ENCODE results near the gene DUSP12. TPM values are rescaled to one million over a fixed set of nuclear protein-coding genes. Genes with fewer than 3 reads are reported as not detected.
"Not testable (repeated sequence)": the region's sequence is repeated elsewhere in the genome, so short reads cannot be mapped to it uniquely, and the experiment has no call there.

The DUSP12 gene
- total RNA-seq, 1 donor from 2014 or later = 61.9 TPM

DNA sequence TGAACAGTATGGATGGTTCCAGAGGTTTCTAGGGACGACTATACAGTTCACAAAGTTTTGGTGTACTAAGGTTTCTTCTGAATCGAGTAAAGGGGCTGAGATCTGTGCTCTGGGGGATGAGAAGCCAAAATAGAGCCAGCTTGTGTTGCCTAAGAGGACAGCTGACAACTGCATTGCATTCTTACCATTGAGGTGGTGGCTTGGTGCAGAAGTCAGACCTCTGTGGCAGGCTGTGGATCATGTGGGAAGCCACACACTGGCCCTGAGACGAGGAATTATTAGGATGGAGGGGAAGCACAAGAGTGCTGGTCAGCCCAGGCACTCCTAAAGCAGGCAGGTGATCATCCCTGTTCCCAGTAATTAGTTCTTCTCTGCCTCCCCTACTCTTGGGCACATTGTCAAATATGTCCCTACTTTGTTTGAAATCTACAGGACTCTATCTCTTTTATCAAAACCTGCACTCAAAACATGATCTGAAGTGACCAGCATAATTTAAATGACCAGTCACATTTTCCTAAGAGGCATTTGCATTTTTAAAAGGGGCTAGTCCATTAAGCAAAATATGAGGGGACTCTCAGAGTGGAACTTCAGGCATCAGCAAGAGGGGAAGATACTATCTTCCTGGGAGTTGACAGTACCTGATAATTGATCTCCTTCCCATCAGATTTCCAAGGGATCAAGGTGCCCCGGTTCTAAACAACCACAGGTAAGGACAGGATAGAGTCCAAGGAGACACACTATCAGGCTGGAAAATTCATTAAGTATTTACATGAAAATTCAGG lies 28.4 kb upstream of the DUSP12 start, which contains the start of gene FCRLB:
Gene FCRLB, plus strand, starts transcription at position 589 of the 782 bp plus-strand sequence. CDS start 1,129 bp downstream, outside the sequence.
- FAIRE-seq (no peak), DNase-seq (ENCODE audit: low read depth) (no peak)
- TF ChIP-seq, protein P1, sequence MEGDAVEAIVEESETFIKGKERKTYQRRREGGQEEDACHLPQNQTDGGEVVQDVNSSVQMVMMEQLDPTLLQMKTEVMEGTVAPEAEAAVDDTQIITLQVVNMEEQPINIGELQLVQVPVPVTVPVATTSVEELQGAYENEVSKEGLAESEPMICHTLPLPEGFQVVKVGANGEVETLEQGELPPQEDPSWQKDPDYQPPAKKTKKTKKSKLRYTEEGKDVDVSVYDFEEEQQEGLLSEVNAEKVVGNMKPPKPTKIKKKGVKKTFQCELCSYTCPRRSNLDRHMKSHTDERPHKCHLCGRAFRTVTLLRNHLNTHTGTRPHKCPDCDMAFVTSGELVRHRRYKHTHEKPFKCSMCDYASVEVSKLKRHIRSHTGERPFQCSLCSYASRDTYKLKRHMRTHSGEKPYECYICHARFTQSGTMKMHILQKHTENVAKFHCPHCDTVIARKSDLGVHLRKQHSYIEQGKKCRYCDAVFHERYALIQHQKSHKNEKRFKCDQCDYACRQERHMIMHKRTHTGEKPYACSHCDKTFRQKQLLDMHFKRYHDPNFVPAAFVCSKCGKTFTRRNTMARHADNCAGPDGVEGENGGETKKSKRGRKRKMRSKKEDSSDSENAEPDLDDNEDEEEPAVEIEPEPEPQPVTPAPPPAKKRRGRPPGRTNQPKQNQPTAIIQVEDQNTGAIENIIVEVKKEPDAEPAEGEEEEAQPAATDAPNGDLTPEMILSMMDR (IDR thresholded peaks at IDR 0.05; ENCODE audit: insufficient read depth, low read length, severe bottlenecking) = no peak
- no peaks in the 10 kb centered on the region for H3K27me3 ChIP-seq (ENCODE audit: control insufficient read depth, insufficient read depth, low read length)
- no peaks in the 10 kb centered on the region for H3K36me3 ChIP-seq (ENCODE audit: control insufficient read depth, insufficient read depth, low read length)
- no peak within 1 kb of the TSS for H3K4me3 ChIP-seq (ENCODE audit: low read depth, low read length)

- FAIRE-seq = no peak
- no peak overlapping the region for H3K4me3 ChIP-seq (ENCODE audit: low read depth, low read length)
- TF ChIP-seq, protein P1 (IDR thresholded peaks at IDR 0.05; ENCODE audit: insufficient read depth, low read length, severe bottlenecking) = no peak
- peak; percentile 65 for DNase-seq (ENCODE audit: low read depth)
- H3K27me3 ChIP-seq (ENCODE audit: control insufficient read depth, insufficient read depth, low read length) = no peaks in the 10 kb centered on the region
- no peaks in the 10 kb centered on the region for H3K36me3 ChIP-seq (ENCODE audit: control insufficient read depth, insufficient read depth, low read length)
Measured at GRCh38 chr1:161721738-161722343, 27.7 kb upstream of the DUSP12 start.

- Histone ChIP-seq H3K36me3 (ENCODE audit: control insufficient read depth, insufficient read depth, low read length) (no peaks in the 10 kb centered on the region), H3K4me3 (ENCODE audit: low read depth, low read length) (no peak overlapping the region), H3K27me3 (ENCODE audit: control insufficient read depth, insufficient read depth, low read length) (no peaks in the 10 kb centered on the region)
- TF ChIP-seq, protein P1 (IDR thresholded peaks at IDR 0.05; ENCODE audit: insufficient read depth, low read length, severe bottlenecking) = no peak
- DNase-seq (ENCODE audit: low read depth) (no peak), FAIRE-seq (no peak)
Measured at GRCh38 chr1:161722406-161722805, 27.2 kb upstream of the DUSP12 start.

DNA sequence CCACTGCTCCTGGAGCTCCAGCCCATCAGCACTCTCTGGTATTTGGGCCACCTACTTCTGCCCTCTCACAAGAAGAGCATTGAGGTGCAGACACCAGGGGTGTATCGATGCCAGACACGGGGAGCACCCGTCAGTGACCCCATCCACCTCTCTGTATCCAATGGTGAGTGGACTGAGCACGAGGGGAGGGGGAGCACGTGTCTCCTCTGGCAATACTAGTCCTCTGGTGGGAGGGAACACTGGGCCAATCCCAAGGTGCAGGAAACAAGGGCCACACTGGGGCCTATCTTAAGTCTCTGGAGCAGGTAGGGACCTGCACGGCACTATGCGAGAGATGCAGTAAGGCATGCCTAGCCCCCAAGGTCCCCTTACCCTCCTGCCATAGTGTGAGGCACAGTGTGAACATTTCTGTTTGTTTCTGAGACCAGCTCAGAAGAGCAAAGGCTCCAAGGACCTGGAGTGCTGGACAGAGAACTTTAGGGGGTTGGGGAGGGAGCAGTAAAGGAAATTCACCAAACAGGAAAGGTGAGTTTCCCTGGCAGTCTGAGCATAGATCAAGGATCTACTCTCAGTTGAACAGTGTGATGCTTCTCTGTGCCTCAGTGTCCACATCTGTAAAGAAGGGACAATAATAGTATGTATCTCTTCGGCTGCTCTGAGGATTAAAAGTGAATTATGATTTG lies 26.0 kb upstream of the DUSP12 start:
- TF ChIP-seq, protein P1 (IDR thresholded peaks at IDR 0.05; ENCODE audit: insufficient read depth, low read length, severe bottlenecking) = no peak
- FAIRE-seq (no peak), DNase-seq (ENCODE audit: low read depth) (peak; percentile 62)
- Histone ChIP-seq H3K4me3 (ENCODE audit: low read depth, low read length) (no peak overlapping the region), H3K36me3 (ENCODE audit: control insufficient read depth, insufficient read depth, low read length) (no peaks in the 10 kb centered on the region), H3K27me3 (ENCODE audit: control insufficient read depth, insufficient read depth, low read length) (no peaks in the 10 kb centered on the region)

DNA sequence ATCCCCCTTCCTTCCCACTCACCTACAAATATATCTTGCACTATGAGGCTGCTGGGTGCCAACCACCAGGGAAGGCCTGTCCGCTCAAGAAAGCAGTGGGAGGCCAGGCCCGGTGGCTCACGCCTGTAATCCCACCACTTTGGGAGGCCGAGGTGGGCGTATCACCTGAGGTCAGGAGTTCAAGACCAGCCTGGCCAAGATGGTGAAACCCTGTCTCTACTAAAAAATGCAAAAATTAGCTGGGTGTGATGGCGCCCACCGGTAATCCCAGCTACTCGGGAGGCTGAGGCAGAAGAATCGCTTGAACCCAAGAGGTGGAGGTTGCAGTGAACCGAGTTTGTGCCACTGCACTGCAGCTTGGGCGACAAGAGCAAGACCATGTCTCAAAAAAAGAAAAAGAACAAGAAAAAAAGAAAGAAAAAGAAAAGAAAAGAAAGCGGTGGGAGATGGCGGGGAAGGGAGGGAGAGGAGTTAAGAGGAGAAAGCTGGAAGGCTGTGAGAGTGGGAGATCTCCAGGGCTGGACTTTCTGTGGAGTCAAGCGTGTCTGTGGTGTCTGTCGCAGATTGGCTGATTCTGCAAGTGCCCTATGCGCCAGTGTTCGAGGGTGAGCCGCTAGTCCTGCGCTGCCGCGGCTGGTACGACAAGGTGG lies 24.2 kb upstream of the DUSP12 start:
- H3K27me3 ChIP-seq (ENCODE audit: control insufficient read depth, insufficient read depth, low read length); DNase-seq (ENCODE audit: low read depth); FAIRE-seq; H3K36me3 ChIP-seq (ENCODE audit: control insufficient read depth, insufficient read depth, low read length): not testable (repeated sequence)
- H3K4me3 ChIP-seq (ENCODE audit: low read depth, low read length) = peak overlapping the region; percentile 65

Data from bronchial epithelial cell (primary cell).